HK-2 (cell line): ENCODE data around the gene INTS12.
"Not testable (repeated sequence)": the region's sequence is repeated elsewhere in the genome, so short reads cannot be mapped to it uniquely, and the experiment has no call there.

Experiments used
- DNase-seq: peaks from one replicate; pipeline ENCODE4 v3.0.0-alpha.2; 2018; ENCODE audit not compliant: unreplicated experiment

Gene INTS12

GRCh38 chr4:105708181-105709080, at the start of gene INTS12, which contains the start of gene GSTCD:
Gene INTS12 (minus strand): TSS chr4:105708689. CDS start chr4:105700005, 8,684 bp downstream.
Gene GSTCD (plus strand): TSS chr4:105708784. CDS start chr4:105717614, 8,830 bp downstream.
- peak; percentile 92 for DNase-seq

- DNase-seq: no peak
These were observed 46.9 kb upstream of the INTS12 start for GRCh38 chr4:105755375-105755774.

GRCh38 chr4:105753361-105753760, 44.9 kb upstream of the INTS12 start:
- no peak for DNase-seq

- no peak for DNase-seq
These were observed 43.3 kb upstream of the INTS12 start for GRCh38 chr4:105751718-105752299.

- no peak for DNase-seq
These were observed 39.7 kb upstream of the INTS12 start for GRCh38 chr4:105748222-105748621.

GRCh38 chr4:105741548-105741947, 33.1 kb upstream of the INTS12 start:
- no peak for DNase-seq

- not testable (repeated sequence) for DNase-seq
These were observed 26.7 kb upstream of the INTS12 start for GRCh38 chr4:105735217-105735616.

GRCh38 chr4:105729895-105730294, 21.4 kb upstream of the INTS12 start:
- DNase-seq: not testable (repeated sequence)

GRCh38 chr4:105725623-105726022, 17.1 kb upstream of the INTS12 start:
- DNase-seq: no peak

GRCh38 chr4:105719204-105719603, 10.7 kb upstream of the INTS12 start:
- no peak for DNase-seq

- no peak for DNase-seq
These were observed 7.3 kb upstream of the INTS12 start for GRCh38 chr4:105715692-105716278.

- DNase-seq: no peak
These were observed 6.4 kb upstream of the INTS12 start for GRCh38 chr4:105714932-105715331.

GRCh38 chr4:105714071-105714521, 5.6 kb upstream of the INTS12 start:
- no peak for DNase-seq

GRCh38 chr4:105712766-105713165, 4.3 kb upstream of the INTS12 start:
- DNase-seq: no peak

GRCh38 chr4:105710678-105711077, 2.2 kb upstream of the INTS12 start:
- no peak for DNase-seq

- no peak for DNase-seq
These were observed 1.6 kb upstream of the INTS12 start for GRCh38 chr4:105710012-105710600.

GRCh38 chr4:105709081-105709450, 577 bp upstream of the INTS12 start:
- DNase-seq: no peak

GRCh38 chr4:105707782-105708180, 708 bp downstream of the INTS12 start:
- no peak for DNase-seq

- DNase-seq: no peak
These were observed 9.9 kb downstream of the INTS12 start for GRCh38 chr4:105698607-105699006.

GRCh38 chr4:105695832-105696231, 12.7 kb downstream of the INTS12 start:
- not testable (repeated sequence) for DNase-seq

GRCh38 chr4:105694812-105695211, 13.7 kb downstream of the INTS12 start:
- not testable (repeated sequence) for DNase-seq

- no peak for DNase-seq
These were observed 21.9 kb downstream of the INTS12 start for GRCh38 chr4:105686571-105686970.
